Sigmoid colon (tissue), 4 donors: ENCODE measurements around the gene TXNL4A.

Experiments used
- CTCF ChIP-seq, 4 experiments: fragments of 450-650 bp in 3 of 4; fragments of 200-600 bp in 1 of 4; IDR thresholded peaks; one replicate each; pipeline ENCODE4 v1.5.1; 2016 to 2019; ENCODE audit warnings: antibody characterized with exemption in 4 of 4, mild to moderate bottlenecking in 3 of 4, moderate library complexity in 2 of 4
- EP300 ChIP-seq, 4 donors: sonication (generic); formaldehyde crosslinking; IDR thresholded peaks; one replicate each; pipeline ENCODE4 v1.6.1; 2017; ENCODE audit warnings: antibody characterized with exemption in 4 of 4
- POLR2A ChIP-seq, 2 donors: fragments of 450-650 bp; IDR thresholded peaks; one replicate each; pipeline ENCODE4 v1.6.1; 2016; ENCODE audit warnings: antibody characterized with exemption in 2 of 2, mild to moderate bottlenecking in 2 of 2, moderate library complexity in 2 of 2

- no peak for TF ChIP-seq CTCF (IDR thresholded peaks at IDR 0.05)
- no peak for TF ChIP-seq EP300 (IDR thresholded peaks at IDR 0.05)
- TF ChIP-seq POLR2A (IDR thresholded peaks at IDR 0.05) = no peak
These were observed 7.8 kb downstream of the TXNL4A start for GRCh38 chr18:79980585-79980984.
